Activated T-cell treated with anti-CD3 and anti-CD28 coated beads, Interleukin-2, amount 50 U/mL, for 72 hours (primary cell): ENCODE measurements around the gene MYMX. TPM values are rescaled to one million over a fixed set of nuclear protein-coding genes. Genes with fewer than 3 reads are reported as not detected.

ENCODE experiments used
- ATAC-seq, 2 donors: fragments of 150-1000 bp; cut with Tn5 transposase; replicated peaks in 1 of 2; 2 replicates each; pipeline ENCODE4 v1.10.0; 2021; ENCODE audit warnings: moderate library complexity in 2 of 2, mild to moderate bottlenecking in 1 of 2
- DNase-seq, 2 donors: peaks; one replicate each; pipeline ENCODE4 v3.0.0; 2021 to 2022; ENCODE audit warnings: mixed read lengths in 1 of 2
- H3K27ac Mint-ChIP-seq: one replicate; pipeline ENCODE4 v1.8.0; 2022; ENCODE audit warnings: mild to moderate bottlenecking, moderate library complexity, mixed read lengths
- H3K27me3 Mint-ChIP-seq: one replicate; pipeline ENCODE4 v1.8.0; 2022; ENCODE audit warnings: low read depth, mixed read lengths
- H3K36me3 Mint-ChIP-seq, 2 donors: one replicate each; pipeline ENCODE4 v1.8.0; 2022; ENCODE audit warnings: mixed read lengths in 2 of 2, mild to moderate bottlenecking in 1 of 2; ENCODE audit not compliant: insufficient read depth in 2 of 2
- H3K4me1 Mint-ChIP-seq: one replicate; pipeline ENCODE4 v1.8.0; 2022; ENCODE audit warnings: low read depth, mixed read lengths
- H3K4me3 Mint-ChIP-seq, 2 donors: one replicate each; pipeline ENCODE4 v1.8.0; 2022; ENCODE audit warnings: mild to moderate bottlenecking in 2 of 2, mixed read lengths in 2 of 2, moderate library complexity in 2 of 2
- H3K9me3 Mint-ChIP-seq, 2 donors: one replicate each; pipeline ENCODE4 v1.8.0; 2022; ENCODE audit warnings: mixed read lengths in 2 of 2
- total RNA-seq, 2 donors: library from RNA; stranded (reverse); gene quantifications; one replicate each; pipeline ENCODE4 v1.2.3, GENCODE V29; 2022

MYMX gene
- total RNA-seq, 2 donors from 2014 or later = not detected

DNA sequence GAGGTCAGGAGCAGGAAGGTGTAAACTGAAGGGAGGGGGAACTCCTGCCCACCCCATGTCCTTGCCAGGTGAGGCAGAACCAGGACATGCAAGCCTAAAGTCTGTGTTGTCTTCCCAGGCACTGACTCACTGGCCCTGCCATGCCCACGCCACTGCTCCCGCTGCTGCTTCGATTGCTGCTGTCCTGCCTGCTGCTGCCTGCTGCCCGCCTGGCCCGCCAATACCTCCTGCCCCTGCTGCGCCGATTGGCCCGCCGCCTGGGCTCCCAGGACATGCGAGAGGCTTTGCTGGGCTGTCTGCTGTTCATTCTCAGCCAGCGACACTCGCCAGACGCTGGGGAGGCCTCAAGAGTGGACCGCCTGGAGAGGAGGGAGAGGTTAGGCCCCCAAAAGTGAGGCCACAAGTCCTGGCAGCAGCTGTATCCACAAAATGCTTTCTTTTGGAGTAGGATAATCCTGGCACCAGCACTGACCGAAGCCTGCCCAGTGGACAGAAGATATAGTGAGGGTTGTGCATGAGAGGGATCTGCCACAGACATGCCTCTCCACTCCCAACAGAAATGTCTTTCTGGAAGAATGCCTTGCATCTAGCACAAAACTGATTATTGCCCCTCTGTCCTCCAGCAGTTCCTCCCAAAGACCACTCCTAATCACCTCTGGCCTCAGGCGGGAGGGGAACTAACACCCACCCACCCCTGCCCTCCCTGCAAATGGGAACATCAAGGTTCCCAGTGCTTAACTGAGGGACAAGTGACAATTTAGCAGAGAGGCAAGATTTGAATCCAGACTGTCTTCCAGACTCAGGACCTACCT, 812 bp downstream of the MYMX start:
- no peaks in the 10 kb centered on the region for H3K36me3 Mint-ChIP-seq
- H3K27me3 Mint-ChIP-seq = peaks cover 7% of the 10 kb centered on the region
- no peak for ATAC-seq
- H3K4me1 Mint-ChIP-seq = peaks cover 21% of the 10 kb centered on the region
- no peaks in the 10 kb centered on the region for H3K9me3 Mint-ChIP-seq
- H3K4me3 Mint-ChIP-seq = no peak overlapping the region
- no peak overlapping the region for H3K27ac Mint-ChIP-seq
- no peak for DNase-seq

DNA sequence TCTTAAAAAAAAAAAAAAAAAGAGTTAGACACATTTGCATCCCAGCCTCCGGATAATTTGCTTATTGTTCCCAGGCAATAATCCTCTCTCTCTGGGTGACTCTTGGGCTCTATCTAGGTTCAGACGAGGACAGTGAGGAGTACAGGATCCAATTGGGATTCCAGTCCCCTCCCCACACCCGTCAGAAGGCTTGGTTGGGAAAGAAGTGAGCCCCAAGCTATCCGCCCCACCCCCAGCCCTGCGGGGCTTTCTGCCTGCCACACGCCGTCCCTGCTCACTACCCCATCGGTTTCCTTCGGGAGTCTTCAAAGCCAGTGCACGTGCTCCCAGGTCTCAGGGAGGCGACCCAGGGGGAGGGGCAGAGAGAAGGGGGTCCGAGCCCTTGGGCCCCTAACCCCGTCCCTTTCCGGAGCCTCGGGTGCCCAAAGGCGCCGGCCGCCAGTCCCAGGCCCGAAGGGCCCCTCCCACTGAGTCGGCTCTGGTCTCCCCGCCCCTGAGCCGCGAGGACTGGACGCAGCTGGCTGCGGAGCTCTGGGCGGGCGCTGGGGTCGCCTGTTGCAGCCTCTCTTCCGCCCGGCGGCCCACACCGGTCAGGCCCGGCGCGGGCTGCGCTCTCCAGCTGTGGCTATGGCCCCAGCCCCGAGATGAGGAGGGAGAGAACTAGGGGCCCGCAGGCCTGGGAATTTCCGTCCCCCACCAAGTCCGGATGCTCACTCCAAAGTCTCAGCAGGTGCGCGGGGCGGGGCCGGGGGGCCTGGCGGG, 2.5 kb downstream of the MYMX start:
- peak overlapping the region; percentile 68 to 77 for H3K4me3 Mint-ChIP-seq

DNA sequence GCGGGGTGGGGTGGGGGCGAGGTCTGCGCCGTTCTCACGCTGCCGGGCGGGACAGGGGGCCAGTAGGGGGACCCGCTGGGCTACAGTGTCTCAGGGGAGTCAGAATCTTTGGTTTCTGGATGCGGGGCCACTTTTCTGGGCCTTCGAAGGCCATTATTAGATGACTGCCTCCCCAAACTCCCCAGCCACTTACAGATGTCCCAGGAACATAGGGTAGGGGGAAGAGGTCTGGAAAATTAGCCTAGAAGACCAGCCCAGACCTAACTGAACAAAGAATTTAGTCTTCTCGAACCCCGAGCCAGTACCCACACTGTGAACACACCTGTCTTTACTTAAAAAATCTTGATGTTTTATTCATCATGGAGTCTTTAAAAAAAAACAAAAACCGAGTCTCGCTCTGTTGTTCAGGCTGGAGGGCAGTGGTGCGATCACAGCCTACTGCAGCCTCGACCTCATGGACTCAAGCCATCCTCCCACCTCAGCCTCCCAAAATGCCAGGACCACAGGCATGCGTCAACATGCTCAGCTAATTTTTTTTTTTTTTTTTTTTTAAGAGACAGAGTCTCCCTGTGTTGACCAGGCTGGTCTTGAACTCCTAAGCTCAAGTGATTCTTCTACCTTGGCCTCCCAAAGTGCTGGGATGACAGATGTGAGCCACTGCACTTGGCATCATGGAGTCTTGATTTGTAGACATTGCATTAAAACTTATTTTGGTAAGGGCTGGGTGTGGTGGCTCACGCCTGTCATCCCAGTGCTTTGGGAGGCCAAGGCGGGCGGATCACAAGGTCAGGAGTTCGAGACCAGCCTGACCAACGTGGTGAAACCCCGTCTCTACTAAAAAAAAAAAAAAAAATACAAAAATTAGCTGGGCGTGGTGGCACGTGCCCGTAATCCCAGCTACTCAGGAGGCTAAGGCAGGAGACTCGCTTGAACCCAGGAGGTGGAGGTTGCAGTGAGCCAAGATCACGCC, 3.4 kb downstream of the MYMX start:
- peak in 1 of 2 donors; percentile 4 for ATAC-seq
- Mint-ChIP-seq H3K4me1 (peaks cover 40% of the 10 kb centered on the region), H3K9me3 (no peaks in the 10 kb centered on the region), H3K27me3 (no peaks in the 10 kb centered on the region), H3K27ac (no peak overlapping the region), H3K36me3 (no peaks in the 10 kb centered on the region), H3K4me3 (peak overlapping the region; percentile 10 to 77)
- DNase-seq = no peak

More for the DNA sequence above, 2.5 kb downstream of the MYMX start:
- no peaks in the 10 kb centered on the region for H3K9me3 Mint-ChIP-seq
- H3K4me1 Mint-ChIP-seq = peaks cover 31% of the 10 kb centered on the region
- H3K27ac Mint-ChIP-seq = no peak overlapping the region
- DNase-seq (peak; percentile 51 to 63), ATAC-seq (peak; percentile 27 to 39)
- no peaks in the 10 kb centered on the region for H3K36me3 Mint-ChIP-seq
- peaks cover 3% of the 10 kb centered on the region for H3K27me3 Mint-ChIP-seq

DNA sequence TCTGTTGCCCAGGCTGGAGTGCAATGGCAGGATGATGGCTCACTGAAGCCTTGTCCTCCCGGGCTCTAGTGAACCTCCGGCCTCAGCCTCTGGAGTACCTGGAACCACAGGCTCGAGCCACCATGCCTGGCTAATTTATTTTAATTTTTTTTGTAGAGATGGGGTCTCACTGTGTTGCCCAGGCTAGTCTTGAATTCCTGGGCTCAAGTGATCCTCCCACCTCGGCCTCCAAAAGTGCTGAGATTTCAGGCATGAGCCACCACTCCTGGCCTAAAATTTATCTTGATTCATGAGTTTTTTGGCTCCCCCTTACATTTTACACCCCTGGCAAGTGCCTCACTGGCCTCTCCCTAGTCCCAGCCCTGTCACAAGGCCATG, 4.2 kb downstream of the MYMX start:
- ATAC-seq (no peak), DNase-seq (no peak)
- Mint-ChIP-seq H3K27ac (no peak overlapping the region), H3K9me3 (no peaks in the 10 kb centered on the region), H3K4me3 (peak overlapping the region in 1 of 2 donors; percentile 39), H3K36me3 (peaks cover 0 to 1% of the 10 kb centered on the region in 2 donors), H3K27me3 (no peaks in the 10 kb centered on the region), H3K4me1 (peaks cover 46% of the 10 kb centered on the region)

DNA sequence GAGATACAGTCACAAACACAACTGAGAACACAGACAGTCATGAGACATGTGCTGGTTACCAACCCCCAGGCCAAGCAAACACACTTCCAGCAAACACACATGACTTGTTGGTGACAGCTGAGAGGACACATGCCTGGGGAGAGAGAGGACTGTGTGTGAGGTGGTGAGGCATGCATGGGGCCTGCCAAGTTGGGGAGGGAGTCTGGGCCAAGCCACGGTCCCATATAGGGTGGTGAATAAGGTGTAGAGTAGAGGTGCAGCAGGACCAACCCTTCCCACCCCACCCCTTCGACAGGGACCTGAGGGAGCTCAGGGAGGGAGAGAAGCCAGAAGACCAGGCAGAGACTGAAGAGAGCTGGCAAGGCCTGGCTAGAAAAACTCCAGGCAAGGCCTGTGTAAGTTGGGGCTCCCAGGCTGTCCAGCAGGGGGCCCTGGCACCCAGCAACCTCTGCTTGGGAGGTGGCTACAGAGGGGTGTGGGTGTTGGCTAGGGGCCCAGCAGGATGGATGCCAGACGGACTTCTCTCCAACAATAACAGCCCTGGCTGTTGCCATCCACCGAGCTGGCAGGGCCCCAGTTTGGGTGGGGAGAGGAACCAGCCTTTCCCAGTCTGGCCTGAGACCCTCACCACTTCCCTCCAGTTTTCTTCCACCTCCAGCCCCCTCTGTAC, 4.7 kb downstream of the MYMX start:
- no peak overlapping the region for H3K27ac Mint-ChIP-seq
- peaks cover 0 to 1% of the 10 kb centered on the region in 2 donors for H3K36me3 Mint-ChIP-seq
- no peaks in the 10 kb centered on the region for H3K9me3 Mint-ChIP-seq
- H3K4me1 Mint-ChIP-seq = peaks cover 52% of the 10 kb centered on the region
- DNase-seq = peak; percentile 85 to 86
- H3K4me3 Mint-ChIP-seq = peak overlapping the region; percentile 35 to 39
- peak; percentile 70 for ATAC-seq
- no peaks in the 10 kb centered on the region for H3K27me3 Mint-ChIP-seq

DNA sequence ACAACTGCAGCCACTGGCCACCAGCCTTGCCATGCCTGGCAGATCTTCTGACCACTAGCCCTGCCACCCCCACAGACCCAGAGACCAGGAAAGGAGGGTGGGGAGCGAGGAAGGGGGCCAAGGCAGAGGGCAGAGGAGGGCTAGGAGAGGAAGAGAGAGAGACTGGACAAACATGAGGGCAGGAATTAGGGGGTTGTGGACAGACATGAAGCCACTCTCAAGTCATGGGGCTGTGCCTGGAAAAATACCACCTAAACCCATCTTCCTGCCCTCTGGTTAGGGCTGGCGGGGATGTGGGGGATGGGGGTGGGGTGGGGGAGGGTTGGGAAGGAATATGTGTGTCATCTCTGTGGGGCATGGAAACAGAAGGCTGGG, 5.2 kb downstream of the MYMX start:
- Mint-ChIP-seq H3K4me3 (peak overlapping the region in 1 of 2 donors; percentile 35), H3K27ac (no peak overlapping the region), H3K9me3 (no peaks in the 10 kb centered on the region), H3K27me3 (no peaks in the 10 kb centered on the region), H3K4me1 (peaks cover 53% of the 10 kb centered on the region), H3K36me3 (peaks cover 0 to 1% of the 10 kb centered on the region in 2 donors)
- ATAC-seq (no peak), DNase-seq (no peak)

DNA sequence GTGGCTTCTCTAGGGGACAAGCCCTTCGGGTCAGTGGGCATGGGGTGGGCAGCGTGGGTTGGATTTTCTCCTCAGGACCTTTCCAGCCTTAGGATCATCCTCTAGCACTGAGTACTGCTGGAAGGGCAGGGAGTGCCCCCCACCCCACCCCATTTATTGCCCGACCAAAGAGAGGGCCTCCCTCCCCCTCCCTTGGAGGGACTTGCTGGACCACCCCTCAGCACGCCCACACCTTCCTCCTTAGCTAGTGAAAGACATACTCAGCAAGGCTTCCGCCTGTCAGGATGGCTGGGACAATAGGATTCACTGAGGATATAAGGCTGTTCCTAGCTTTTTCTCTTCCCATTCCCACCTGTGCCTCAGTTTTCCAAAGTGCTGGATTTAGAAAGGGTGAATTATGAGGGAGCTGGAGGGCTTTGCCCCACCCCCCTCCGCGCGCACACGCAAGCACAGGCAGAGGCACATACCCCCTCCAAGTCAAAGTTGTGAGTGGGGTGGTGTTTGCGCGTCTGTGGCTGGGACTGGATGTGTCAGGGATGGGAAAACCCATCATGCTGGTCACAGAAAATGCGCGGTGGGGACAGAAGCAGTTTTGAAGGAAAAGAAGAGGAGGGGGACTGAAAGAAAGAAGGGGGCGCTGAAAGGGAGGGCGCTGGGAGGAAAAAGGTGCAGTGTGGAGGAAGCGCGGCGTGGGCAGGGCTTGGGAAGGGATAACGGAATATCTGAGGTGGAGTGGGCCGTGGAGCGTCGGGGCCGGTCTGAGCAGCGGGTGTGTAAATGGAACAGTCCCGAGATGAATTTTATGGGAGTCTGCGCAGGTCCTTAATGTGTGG, 6.0 kb downstream of the MYMX start:
- H3K4me1 Mint-ChIP-seq = peaks cover 53% of the 10 kb centered on the region
- no peak overlapping the region for H3K27ac Mint-ChIP-seq
- H3K27me3 Mint-ChIP-seq = no peaks in the 10 kb centered on the region
- H3K36me3 Mint-ChIP-seq = peaks cover 0 to 1% of the 10 kb centered on the region in 2 donors
- H3K9me3 Mint-ChIP-seq = no peaks in the 10 kb centered on the region
- ATAC-seq (no peak), DNase-seq (peak in 1 of 2 donors; percentile 18)
- peak overlapping the region; percentile 89 to 95 for H3K4me3 Mint-ChIP-seq

DNA sequence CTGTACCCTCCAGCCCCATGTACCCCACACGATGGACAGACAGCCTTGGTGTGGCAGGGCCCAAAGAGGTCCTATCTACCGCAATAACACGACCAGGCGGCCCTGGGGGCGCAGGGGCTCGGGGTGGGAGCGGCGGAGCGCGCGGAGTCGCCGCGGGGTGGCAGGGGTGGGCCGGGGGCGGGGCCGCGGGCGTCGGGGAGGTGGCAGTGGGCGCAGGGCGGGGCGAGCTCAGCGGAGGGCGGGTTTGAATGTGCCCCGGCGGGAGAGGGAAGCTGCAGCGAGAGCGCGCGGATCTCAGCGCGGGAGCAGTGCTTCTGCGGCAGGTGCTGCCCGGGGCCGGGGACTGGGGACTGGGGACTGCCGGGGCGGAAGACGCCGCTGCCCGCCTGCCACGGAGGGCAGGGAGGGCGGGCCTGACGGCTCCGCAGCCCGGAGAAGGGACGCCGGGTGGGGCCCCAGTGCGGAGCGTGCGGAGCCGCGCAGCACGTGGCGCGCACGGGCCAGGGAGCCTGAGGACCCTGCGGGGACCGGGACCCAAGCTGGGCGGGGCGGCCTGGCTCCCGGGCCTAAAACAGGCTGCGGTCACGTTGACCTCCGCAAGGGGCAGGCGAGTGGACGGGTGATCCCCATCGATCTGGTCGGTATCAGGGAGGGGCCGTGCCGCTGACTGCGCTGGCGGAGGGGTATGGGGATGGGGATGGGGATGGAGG, 6.7 kb downstream of the MYMX start, which contains the start of gene SLC29A1:
Gene SLC29A1, plus strand, starts transcription at position 277 of the 710 bp plus-strand sequence. CDS start 3,719 bp downstream, outside the sequence.
- Mint-ChIP-seq H3K36me3 (peaks cover 0 to 1% of the 10 kb centered on the region in 2 donors), H3K27ac (no peak within 1 kb of the TSS), H3K9me3 (no peaks in the 10 kb centered on the region), H3K4me1 (peaks cover 50% of the 10 kb centered on the region), H3K27me3 (no peaks in the 10 kb centered on the region), H3K4me3 (peak within 1 kb of the TSS; percentile 89 to 95)
- ATAC-seq = peak; percentile 70 to 75
- DNase-seq = peak; percentile 84 to 86

DNA sequence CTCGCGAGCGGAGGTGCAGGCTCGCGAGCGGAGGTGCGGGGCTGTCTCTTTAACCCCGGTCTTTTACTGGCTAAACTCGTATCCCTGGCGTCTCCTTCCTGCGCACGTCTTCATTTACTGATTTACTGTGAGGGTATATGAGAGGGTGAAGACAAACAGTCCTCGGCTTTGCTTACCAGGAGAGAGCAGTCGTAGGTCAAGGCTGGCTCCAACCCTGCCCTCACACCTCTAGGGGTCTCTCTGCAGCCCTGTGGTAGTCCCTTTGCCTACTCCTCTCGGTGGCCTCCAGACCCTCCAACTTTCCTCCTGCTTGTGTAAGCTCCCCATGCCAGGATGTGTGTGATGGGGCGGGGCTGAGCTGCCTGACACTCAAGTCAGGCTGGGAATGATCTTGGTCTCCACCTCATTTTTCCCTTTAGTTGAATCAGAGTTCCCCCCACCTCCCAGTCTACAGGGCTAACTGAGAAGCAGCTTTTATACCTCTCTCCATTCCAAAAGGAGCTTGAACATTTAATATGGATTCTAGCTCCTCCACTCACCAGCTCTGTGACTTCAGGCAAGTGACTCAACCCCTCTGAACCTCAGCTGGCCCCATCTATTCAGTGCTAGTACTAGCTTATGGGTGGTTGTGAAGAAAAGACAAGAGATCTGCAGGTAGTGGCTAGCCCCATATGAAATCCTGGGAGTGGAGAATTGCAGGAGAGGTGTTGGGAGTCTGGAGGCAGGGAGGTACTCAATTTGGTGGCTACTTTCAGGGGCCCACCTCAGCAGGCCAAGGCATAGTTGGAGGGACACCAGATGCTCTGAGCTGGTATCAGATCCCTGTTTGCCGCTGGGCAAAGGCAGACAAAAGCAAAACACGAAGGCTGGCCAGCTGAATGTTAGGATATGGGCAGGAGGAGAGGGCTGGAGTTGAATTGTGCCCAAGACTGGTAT, 7.6 kb downstream of the MYMX start:
- no peaks in the 10 kb centered on the region for H3K27me3 Mint-ChIP-seq
- ATAC-seq (peak; percentile 9 to 14), DNase-seq (peak in 1 of 2 donors; percentile 36)
- no peaks in the 10 kb centered on the region for H3K9me3 Mint-ChIP-seq
- H3K4me1 Mint-ChIP-seq = peaks cover 49% of the 10 kb centered on the region
- H3K36me3 Mint-ChIP-seq = peaks cover 0 to 1% of the 10 kb centered on the region in 2 donors
- H3K4me3 Mint-ChIP-seq = peak overlapping the region; percentile 89 to 95
- no peak overlapping the region for H3K27ac Mint-ChIP-seq

DNA sequence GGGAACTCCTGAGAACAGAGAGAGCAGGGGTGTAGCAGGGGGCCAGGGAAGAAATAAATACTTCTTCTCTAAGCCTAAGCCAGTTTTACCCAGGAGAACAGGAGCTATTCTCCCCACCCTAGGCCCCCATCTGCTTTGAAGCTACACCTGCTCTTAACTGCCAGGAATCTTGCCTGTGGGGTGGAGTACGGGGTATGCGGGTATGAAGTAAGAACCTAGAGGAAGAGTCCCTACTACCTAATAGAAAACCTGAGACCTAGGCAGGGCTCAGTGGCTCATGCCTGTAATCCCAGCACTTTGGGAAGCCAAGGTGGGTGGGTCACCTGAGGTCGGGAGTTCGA, 8.2 kb downstream of the MYMX start:
- Mint-ChIP-seq H3K36me3 (peaks cover 0 to 1% of the 10 kb centered on the region in 2 donors), H3K4me3 (peak overlapping the region; percentile 89 to 95), H3K9me3 (no peaks in the 10 kb centered on the region), H3K27ac (no peak overlapping the region), H3K4me1 (peaks cover 49% of the 10 kb centered on the region), H3K27me3 (no peaks in the 10 kb centered on the region)
- no peak for ATAC-seq
- no peak for DNase-seq
